CD4-positive, alpha-beta T cell (primary cell): ENCODE results near the gene IPO9. TPM values are rescaled to one million over a fixed set of nuclear protein-coding genes. Genes with fewer than 3 reads are reported as not detected.

Experiments
- ATAC-seq: fragments of 200-7000 bp; cut with Tn5 transposase; one replicate; pipeline ENCODE4 v1.10.0; 2022; ENCODE audit warnings: mild to moderate bottlenecking; ENCODE audit not compliant: poor library complexity
- CTCF ChIA-PET: fragments of 350-600 bp; sonication (Branson Sonifier 250); formaldehyde crosslinking; loops from one replicate; lab custom pipeline; 2021; ENCODE audit warnings: antibody characterized with exemption, inconsistent platforms; lab: Charles Lee
- POLR2A ChIA-PET: fragments of 350-600 bp; sonication (Branson Sonifier 250); formaldehyde crosslinking; loops from one replicate; lab custom pipeline; 2021; ENCODE audit warnings: antibody characterized with exemption, inconsistent platforms; lab: Charles Lee
- DNase-seq, 14 experiments: peaks; one replicate each; pipeline ENCODE4 v3.0.0-alpha.2; 2013 to 2020; ENCODE audit warnings: mixed read lengths in 2 of 14
- H3K27ac ChIP-seq, 2 donors: one replicate each; pipeline versions ENCODE4 v1.5.1 to v1.7.0; 2013; ENCODE audit warnings: low read length in 2 of 2, low read depth in 1 of 2, mild to moderate bottlenecking in 1 of 2
- H3K27me3 ChIP-seq, 2 experiments: 1 replicate in 1 of 2; 2 replicates in 1 of 2; pipeline versions ENCODE4 v1.6.1 to v1.7.0; 2013; ENCODE audit warnings: low read length in 2 of 2, control low read depth in 1 of 2, mild to moderate bottlenecking in 1 of 2, moderate library complexity in 1 of 2; ENCODE audit not compliant: insufficient read depth in 2 of 2, control insufficient read depth in 1 of 2
- H3K36me3 ChIP-seq: one replicate; pipeline ENCODE4 v1.6.1; 2013; ENCODE audit warnings: low read length, control low read depth; ENCODE audit not compliant: insufficient read depth
- H3K4me1 ChIP-seq: one replicate; pipeline ENCODE4 v1.6.1; 2013; ENCODE audit warnings: low read length, control low read depth; ENCODE audit not compliant: insufficient read depth
- H3K4me3 ChIP-seq: one replicate; pipeline ENCODE4 v1.5.1; 2013; ENCODE audit warnings: mild to moderate bottlenecking, low read length, moderate library complexity
- H3K9me3 ChIP-seq, 2 experiments: 1 replicate in 1 of 2; 2 replicates in 1 of 2; pipeline versions ENCODE4 v1.6.1 to v1.7.0; 2013; ENCODE audit warnings: low read length in 2 of 2, mild to moderate bottlenecking in 2 of 2, control low read depth in 1 of 2, moderate library complexity in 1 of 2; ENCODE audit not compliant: control insufficient read depth in 1 of 2, insufficient read depth in 1 of 2
- H3K27ac Mint-ChIP-seq: one replicate; pipeline ENCODE4 v1.8.0; 2020; ENCODE audit warnings: mixed read lengths
- H3K27me3 Mint-ChIP-seq: one replicate; pipeline ENCODE4 v1.8.0; 2021; ENCODE audit warnings: mixed read lengths
- H3K36me3 Mint-ChIP-seq: one replicate; pipeline ENCODE4 v1.8.0; 2021; ENCODE audit warnings: low read depth, mixed read lengths
- H3K4me1 Mint-ChIP-seq: one replicate; pipeline ENCODE4 v1.8.0; 2021; ENCODE audit warnings: low read depth, mixed read lengths
- H3K4me3 Mint-ChIP-seq: one replicate; pipeline ENCODE4 v1.8.0; 2020; ENCODE audit warnings: mild to moderate bottlenecking, mixed read lengths
- H3K9me3 Mint-ChIP-seq: one replicate; pipeline ENCODE4 v1.8.0; 2020; ENCODE audit warnings: mixed read lengths
- CTCF ChIP-seq: fragments of 200-600 bp; IDR thresholded peaks from one replicate; pipeline ENCODE4 v1.8.0; 2022; ENCODE audit warnings: antibody characterized with exemption, mild to moderate bottlenecking
- intact Hi-C, 2 experiments: fragments of 100-400 bp; cut with DNase I in 1 of 2; cut with micrococcal nuclease in 1 of 2; formaldehyde crosslinking; loops; one replicate each; pipeline versions ENCODE4 v1.15.1 to v1.9.0; 2023 to 2025; cut with DNase I, micrococcal nuclease
- total RNA-seq, 174 experiments: library from RNA in 2 of 174; stranded (reverse) in 2 of 174; gene quantifications; one replicate each; pipeline ENCODE4 v1.2.3 and lab custom pipeline; 2021 to 2026

The IPO9 gene
- total RNA-seq, 2 experiments from 2014 or later: 17.1 to 20.1 TPM

GRCh38 chr1:201806801-201807200 lies 22.2 kb upstream of the IPO9 start:
- POLR2A ChIA-PET: no interaction called here
- DNase-seq (no peak), ATAC-seq (no peak)
- Histone ChIP-seq H3K4me3 (no peak overlapping the region), H3K27ac (no peak overlapping the region), H3K27me3 (no peaks in the 10 kb centered on the region), H3K4me1 (no peaks in the 10 kb centered on the region), H3K9me3 (no peaks in the 10 kb centered on the region), H3K36me3 (peaks cover 5% of the 10 kb centered on the region)
- intact Hi-C loops: no loop called here
- no peaks in the 10 kb centered on the region for H3K27me3 Mint-ChIP-seq
- H3K4me1 Mint-ChIP-seq: no peaks in the 10 kb centered on the region
- H3K9me3 Mint-ChIP-seq: no peaks in the 10 kb centered on the region
- no peak overlapping the region for H3K27ac Mint-ChIP-seq
- peaks cover 36% of the 10 kb centered on the region for H3K36me3 Mint-ChIP-seq
- CTCF ChIA-PET: no interaction called here
- no peak for TF ChIP-seq CTCF
- H3K4me3 Mint-ChIP-seq: no peak overlapping the region

DNA sequence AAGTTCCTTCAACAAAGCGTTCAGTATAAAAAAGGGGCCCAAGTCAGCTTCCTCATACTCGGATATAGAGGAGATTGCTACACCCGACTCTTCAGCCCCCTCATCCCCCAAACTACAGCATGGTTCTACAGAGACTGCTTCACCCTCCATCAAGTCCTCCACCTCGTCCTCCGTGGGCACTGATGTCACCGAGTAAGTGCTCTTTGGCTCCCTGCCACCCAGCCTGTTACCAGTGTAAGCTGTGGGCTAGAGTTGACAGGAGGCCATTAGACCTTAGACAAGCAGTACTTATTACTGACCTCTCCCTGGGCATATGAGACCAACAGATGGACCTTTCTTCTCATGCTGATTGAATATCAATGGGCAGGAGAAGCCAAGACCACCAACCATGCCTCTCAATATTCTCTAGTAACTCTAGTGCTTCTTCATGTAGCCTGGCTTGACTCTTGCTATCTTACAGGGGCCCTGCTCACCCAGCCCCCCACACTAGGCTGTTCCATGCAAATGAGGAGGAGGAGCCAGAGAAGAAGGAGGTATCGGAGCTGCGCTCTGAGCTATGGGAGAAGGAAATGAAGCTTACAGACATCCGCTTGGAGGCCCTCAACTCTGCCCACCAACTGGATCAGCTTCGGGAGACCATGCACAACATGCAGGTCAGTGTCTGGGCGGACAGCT lies 20.9 kb upstream of the IPO9 start:
- Histone ChIP-seq H3K4me1 (no peaks in the 10 kb centered on the region), H3K27ac (no peak overlapping the region), H3K9me3 (no peaks in the 10 kb centered on the region), H3K27me3 (no peaks in the 10 kb centered on the region), H3K36me3 (peaks cover 5% of the 10 kb centered on the region), H3K4me3 (no peak overlapping the region)
- ATAC-seq (no peak), DNase-seq (no peak)
- no peak overlapping the region for H3K4me3 Mint-ChIP-seq
- H3K27me3 Mint-ChIP-seq: no peaks in the 10 kb centered on the region
- no peaks in the 10 kb centered on the region for H3K9me3 Mint-ChIP-seq
- ChIA-PET POLR2A (no interaction called here), CTCF (interaction anchor here (0.6 kb wide), 1 partner anchor 22 kb away, joined by 5 read pairs; no protein-coding TSS in a partner anchor)
- no peak for TF ChIP-seq CTCF
- no peaks in the 10 kb centered on the region for H3K4me1 Mint-ChIP-seq
- H3K27ac Mint-ChIP-seq: no peak overlapping the region
- H3K36me3 Mint-ChIP-seq: peaks cover 35% of the 10 kb centered on the region
- intact Hi-C loops: no loop called here

- no peak for TF ChIP-seq CTCF
- Histone ChIP-seq H3K36me3 (peaks cover 5% of the 10 kb centered on the region), H3K27me3 (no peaks in the 10 kb centered on the region), H3K27ac (no peak overlapping the region), H3K9me3 (no peaks in the 10 kb centered on the region), H3K4me3 (no peak overlapping the region), H3K4me1 (no peaks in the 10 kb centered on the region)
- DNase-seq (no peak), ATAC-seq (no peak)
- ChIA-PET POLR2A (no interaction called here), CTCF (no interaction called here)
- no peak overlapping the region for H3K27ac Mint-ChIP-seq
- no peaks in the 10 kb centered on the region for H3K9me3 Mint-ChIP-seq
- H3K36me3 Mint-ChIP-seq: peaks cover 35% of the 10 kb centered on the region
- no peaks in the 10 kb centered on the region for H3K4me1 Mint-ChIP-seq
- intact Hi-C loops: no loop called here
- no peak overlapping the region for H3K4me3 Mint-ChIP-seq
- no peaks in the 10 kb centered on the region for H3K27me3 Mint-ChIP-seq
Measured at GRCh38 chr1:201808633-201808990, 20.3 kb upstream of the IPO9 start.
